Right renal pelvis (tissue), 4 donors: Measurements from ENCODE around the gene TBC1D22A. TPM values are rescaled to one million over a fixed set of nuclear protein-coding genes. Genes with fewer than 3 reads are reported as not detected.

Experiments used
- DNase-seq, 4 donors: peaks; one replicate each; pipeline ENCODE4 v3.0.0-alpha.2; 2013; ENCODE audit warnings: low read depth in 4 of 4, low spot score in 3 of 4, missing footprints in 1 of 4
- polyA plus RNA-seq, 4 donors: library from polyadenylated mRNA; unstranded; fragments of 120-200 nt; gene quantifications; one replicate each; pipeline ENCODE4 v1.2.1, GENCODE V29; 2013; ENCODE audit not compliant: insufficient read length in 4 of 4

TBC1D22A gene
- polyA plus RNA-seq, 4 donors: 17.8 to 19.7 (median 18.2) TPM

DNA sequence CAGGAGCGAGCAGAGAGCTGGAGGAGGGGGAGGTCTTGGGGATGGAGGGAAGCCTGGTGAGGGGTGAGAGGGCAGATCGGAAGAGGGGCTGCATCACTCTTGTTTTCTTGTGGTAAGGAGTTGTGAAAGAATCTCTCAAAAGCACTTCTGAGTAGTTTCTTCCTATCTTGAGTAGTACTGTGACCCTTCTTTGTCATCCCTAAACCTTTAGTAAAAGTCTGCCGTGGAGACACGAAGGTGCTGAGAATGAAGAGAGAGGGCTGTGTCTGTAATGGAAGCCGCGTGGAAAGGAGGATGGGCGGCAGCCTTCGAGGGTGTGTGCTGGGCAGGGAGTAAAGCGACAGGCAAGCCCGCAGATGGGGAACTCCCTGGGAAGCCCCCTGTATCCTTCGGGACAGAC lies 237.8 kb downstream of the TBC1D22A start:
- DNase-seq: no peak

DNA sequence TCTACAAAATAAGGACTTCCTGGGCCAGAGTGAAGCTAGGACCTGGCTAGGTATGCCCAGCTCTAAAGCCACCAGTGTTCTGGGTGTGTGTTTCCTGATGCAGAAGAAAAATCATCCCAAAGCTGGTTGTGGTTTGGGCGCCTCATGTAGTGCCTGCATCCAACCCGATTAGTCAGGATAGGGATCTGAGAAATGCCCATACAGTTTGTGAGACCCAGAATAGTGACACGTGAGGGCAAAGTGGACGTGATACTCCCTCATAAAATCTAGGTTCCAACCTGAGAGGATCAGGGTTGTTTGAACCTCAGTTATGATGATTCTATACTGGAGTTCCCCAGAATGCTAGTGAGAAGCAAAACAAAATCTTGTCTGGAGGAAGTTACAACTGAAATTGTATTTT lies 238.4 kb downstream of the TBC1D22A start:
- DNase-seq: no peak

DNA sequence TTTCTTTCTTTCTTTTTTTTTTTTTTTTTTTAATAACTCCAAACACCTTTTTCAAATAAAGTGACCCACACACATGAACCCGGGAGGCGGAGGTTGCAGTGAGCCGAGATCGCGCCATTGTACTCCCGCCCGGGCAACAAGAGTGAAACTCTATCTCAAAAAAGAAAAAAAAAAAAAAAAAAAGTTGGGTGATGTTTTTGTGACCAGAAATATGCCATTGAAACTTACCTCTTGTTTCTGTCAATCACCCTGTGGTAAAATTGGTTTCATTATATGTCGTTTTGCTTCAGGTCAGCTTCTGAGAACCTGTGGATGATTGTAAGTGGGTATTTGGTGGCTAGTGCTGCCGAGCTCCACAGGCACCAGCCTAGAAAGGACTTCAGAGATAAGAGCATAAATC lies 238.8 kb downstream of the TBC1D22A start:
- no peak for DNase-seq

DNA sequence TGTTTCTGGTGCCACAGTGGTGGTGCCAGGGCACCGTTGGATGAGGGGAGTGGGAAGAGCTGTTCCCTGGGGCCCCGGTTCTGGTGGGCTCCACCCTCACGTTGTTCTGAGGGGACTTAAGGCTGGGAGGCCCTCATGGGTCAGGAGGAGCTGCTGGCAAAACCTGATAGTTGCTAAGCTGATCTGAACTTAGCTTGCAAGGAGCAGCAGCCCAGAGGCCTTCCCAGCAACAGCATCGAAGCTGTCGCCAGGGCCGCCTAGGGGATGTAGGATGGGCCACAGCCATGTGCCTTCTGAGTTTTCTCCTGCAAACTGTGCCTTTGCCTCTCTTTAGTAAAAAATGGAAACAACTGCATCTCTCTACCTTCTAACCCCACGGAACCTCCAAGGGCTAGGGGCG lies 240.2 kb downstream of the TBC1D22A start:
- DNase-seq: no peak

DNA sequence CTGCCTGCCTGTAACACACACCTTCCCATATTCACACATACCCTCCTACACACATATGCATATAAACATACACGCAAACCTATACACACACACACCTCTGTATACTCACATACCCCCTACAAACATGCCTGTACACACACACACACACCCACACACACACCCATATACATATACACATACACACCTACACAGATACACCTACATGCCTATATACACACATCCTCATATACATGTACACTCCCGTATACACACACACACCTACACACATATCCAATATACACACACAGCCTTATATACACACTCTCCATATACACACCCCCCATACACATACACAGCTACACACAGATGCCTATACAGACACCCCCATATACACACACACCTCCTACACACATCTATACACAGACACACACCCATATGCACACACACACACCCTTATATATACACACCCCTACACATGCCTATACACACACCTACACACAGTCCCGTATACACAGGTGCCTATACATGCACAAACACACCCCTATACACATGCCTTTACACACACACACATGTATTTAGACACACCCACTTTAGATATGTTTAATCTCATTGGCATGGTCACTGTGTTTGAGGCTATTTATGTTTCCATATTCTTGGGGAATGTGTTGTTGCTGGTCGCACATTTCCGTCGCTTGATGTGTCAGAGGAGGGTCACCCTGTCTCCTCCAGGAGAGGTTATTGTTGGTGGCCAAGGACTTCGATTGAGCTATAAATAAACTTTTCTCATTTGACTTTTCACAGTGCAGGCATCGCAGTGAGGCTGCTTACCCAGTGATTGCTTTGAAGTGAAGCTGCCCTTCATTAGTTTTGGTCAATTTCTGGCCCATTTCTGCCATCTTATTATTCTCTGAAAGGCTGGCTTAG lies 243.3 kb downstream of the TBC1D22A start:
- no peak for DNase-seq

DNA sequence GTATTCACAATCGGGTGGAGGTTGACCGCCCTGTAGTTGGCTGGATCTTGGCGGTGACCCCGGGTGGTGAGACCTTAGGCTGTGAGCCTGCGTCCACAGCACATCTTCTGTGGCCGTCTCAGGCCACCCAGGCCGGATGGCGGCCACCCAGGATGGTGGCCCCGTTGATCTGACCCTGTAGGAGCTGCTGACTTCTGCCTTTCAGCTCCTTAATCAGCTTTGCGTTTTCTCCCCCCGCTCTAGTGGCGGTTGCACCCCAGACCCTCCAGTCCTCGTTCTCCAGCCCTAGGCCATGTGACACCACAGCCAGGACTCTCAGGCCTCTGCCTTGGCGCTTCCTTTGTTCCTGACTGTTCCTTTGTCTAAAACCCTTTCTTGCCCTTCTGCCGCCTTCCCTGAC lies 244.0 kb downstream of the TBC1D22A start:
- DNase-seq: no peak

DNA sequence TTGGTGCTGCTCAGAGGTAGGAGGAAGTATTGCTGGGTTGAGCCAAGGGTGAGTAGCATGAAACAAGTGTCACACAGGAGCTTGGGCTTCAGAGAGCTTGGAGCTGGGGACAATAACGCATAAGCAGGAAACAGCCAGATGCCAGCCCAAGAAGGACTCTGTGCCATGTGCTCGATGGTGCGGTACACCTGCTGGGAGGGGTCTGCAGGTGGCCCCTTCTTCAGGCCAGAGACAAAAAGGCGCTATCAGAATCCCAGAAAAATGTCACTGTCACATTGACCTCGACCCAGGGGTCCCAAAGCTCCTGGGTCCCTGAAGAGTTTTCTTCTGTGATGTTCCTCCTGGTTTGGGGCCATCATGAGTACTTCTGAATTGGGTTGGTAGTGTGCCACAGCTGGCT lies 244.4 kb downstream of the TBC1D22A start:
- DNase-seq: no peak

DNA sequence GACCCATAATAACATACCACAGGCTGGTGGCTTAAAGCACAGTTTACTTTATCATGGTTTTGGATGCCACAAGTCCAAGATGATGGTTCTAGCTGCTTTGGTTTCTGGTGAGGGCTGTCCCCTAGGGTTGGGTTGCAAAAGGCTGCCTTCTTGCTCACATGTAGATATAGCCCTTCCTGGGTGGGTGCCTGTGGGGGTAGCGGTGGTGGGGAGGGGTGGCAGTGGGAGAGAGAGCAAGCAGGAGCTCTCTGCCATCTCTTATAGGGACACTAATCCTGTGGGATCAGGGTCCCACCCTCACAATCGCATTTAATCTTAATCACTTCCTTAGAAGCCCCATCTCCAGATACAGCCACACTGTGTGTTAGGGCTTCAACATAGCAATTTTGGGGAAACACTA lies 245.0 kb downstream of the TBC1D22A start:
- DNase-seq: no peak

DNA sequence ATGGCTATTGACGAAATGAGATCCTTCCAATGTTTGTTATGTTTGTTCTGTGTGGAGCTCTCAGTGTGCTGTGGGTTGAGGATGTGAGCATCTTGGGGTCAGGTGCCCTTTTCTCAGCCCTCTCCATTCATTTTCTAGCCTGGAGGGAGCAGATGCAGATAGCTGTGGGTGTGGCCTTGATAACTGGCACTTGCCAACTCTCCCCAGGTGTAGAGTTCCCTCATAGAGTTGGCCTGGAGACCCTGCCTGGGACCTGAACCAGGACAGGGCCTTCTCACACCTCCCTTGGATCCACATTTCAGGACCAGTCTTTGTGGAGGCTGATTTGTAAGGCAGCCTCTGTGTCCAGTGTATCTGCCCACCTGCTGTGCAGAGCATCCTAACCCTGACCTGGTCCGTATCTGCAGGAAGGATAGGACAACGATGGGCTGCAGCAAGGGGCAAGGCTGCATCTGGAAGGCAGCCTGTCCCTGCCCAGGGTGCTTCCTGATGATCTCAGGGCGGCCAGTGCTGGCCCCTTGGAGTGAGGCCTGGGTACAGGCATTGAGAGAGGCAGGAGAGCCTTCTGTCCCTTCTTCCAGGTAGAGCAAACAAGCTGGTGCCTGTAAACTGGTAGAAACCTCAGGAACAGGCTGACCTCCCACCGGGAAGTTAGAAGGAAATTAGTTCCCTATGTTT lies 245.9 kb downstream of the TBC1D22A start:
- no peak for DNase-seq

DNA sequence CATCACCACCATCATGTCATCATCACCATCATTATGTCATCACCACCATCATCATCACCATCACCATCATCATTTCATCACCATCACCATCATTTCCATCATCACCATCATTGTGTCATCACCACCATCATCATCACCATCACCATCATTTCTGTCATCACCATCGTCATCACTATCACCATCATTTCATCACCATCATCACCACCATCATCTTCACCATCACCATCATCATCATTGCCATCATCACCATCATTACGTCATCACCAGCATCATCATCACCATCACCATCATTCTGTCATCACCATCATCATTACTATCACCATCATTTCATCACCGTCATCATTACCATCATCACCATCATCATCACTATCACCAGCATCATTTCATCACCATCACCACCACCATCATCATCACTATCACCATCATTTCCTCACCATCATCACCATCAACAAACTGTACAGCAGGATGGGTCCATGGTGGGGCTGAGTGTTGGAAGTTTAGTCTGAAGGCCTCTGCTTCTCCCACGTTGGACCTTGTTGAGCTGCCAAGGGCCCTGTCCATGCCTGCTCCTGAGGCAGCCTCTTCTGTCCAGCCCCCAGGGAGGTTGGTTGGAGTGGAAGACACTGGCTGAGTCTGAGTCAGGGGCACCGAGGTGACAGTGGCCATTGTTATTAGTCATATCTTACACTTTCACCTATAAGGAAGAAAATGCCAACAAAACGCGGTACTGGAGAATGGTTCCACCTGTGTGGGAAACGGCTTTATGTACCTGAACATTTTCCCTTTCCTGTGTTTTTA lies 247.1 kb downstream of the TBC1D22A start:
- DNase-seq: no peak

DNA sequence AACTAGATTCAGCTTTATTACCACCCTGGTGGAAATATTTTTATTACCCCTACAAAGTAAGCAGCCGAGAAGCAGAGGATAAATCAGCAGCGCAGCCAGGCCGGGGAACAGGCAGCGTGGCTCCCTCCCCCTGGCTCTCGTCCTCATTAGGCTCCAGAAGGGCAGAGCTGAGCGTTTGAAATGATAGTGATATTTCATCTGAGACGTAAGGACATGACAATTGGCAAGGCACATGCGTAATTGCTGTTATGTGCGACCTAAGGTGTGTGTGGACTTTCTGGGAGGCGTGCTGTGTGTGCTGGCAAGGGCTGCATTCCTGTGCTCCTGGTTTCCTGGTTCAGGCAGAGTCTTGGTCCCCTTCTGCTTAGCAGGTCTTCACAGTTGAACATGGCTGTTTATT lies 247.8 kb downstream of the TBC1D22A start:
- no peak for DNase-seq

DNA sequence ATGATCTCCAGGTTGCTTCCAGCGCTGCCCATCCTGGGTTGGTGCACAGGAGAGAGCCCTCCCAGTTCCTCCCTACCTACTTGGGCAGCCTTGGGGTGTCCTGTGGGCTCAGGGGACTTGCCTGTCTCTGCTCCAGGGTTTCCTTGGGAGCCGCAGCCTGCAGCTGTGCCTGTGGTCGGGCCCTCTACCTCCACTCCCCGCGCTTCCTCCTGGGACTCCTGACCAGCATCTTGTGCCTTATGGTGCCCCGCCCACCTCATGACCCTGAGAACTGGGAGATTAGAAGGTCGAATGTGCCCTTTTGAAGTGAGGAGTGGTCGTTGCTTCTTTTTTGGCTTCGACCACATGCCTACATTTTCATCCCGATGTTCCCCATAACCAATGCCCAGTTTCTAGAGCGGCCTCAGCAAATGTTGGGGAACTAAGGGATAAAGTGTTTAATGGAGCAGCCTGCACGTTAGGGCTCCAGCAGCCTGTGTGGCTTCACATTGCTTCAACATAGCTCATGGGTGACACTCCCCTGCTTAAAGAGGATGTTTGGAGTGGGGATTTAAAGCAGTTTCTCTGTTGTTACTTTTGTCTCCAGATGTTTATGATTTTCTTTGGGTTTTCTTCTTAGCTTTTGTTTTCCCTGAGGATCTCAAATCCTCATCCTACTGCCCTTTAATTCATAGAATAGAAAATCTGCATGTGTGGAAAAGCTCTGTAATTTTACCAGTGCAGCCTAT lies 248.8 kb downstream of the TBC1D22A start:
- DNase-seq: no peak

DNA sequence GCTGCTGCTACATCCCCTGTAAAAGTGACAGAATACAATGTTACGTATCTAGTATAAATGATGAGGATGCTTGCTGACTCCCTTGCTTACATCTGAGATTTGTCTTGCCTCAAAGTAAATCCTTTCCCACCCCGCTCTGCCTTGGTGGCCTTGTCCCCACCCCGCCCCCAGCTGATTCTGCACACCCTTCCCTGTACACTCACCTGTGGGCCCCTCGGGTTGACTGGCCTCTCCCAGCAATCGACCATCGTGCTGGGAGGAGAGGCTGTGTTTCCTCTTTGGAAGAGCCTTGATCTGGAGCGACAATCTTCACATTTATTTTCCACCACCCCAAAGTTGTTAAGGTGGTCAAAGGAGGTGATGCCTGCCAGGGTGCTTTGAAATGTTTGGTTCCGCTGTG lies 249.4 kb downstream of the TBC1D22A start:
- no peak for DNase-seq

DNA sequence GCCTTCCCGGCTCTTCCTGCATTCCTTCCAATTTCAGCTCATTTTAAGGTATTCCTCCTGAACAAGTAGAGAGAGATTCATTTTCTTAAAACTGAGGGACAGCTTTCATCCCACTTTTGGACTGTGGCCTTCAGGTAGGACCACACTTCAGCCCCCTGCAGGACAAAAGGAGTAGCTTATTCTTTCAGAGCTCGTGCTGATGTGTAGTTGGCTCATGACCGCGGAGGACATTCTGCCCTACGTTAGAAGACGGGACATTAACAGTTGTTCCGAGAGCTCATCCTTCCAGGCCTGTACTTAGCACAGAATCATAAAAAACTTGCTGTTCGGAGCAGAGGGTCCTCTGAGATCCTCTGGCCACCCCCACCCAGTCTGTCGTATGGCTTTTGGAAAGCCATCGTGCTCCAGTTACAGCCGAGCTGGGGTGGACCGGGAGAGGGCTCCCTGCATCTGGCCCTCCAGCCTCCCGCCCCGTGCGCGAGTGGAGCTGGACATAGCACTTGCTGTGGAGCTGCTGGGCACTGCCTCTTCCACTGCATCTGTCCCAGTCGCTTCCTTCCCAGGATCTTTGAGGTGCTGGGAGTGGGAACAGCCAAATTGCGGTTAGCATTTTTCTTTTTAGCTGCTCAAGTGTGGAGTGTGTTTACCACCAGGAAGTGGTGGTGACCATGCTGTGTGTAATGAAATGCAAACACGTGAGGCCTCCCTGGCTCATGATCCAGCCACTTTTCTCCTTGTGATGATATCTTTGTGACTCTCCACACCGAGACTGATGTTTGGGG lies 250.3 kb downstream of the TBC1D22A start:
- DNase-seq: no peak

DNA sequence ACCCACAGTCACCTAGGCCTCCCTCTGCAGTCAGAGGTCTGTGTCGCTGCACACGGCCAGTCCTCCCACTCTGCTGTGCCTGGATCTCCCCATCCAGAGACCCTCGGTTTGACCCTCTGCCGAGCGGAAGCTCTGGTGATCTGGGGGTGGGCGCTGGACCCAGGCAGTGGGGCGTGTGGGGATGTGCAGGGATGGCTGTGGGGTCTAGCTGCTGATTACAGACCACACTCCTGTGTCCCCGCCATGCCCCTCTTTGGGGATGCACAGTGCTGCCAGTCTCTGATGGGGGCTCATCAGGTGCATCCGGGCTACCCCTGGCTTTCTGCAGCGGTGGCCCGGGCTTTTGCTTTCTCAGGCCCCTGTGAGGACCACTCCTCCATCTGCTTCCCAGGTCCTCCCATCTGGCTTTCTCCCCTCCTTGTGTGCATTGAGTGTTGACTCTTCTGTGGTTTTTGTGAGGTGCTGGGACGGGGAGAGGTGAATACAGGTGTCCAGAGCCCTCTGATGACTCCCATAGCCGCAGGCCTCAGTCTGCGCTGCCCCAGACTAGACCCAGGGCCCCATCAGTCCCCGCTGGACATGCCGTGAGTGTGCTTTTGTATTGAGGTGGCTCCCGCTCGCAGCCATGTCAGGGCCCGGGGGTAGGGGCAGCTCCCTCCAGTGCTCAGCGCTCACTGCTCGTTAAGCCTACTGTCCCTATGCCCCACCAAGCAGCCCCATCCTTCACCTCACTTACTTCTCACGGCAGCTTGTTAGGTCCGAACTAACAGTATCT lies 251.6 kb downstream of the TBC1D22A start:
- DNase-seq: no peak

DNA sequence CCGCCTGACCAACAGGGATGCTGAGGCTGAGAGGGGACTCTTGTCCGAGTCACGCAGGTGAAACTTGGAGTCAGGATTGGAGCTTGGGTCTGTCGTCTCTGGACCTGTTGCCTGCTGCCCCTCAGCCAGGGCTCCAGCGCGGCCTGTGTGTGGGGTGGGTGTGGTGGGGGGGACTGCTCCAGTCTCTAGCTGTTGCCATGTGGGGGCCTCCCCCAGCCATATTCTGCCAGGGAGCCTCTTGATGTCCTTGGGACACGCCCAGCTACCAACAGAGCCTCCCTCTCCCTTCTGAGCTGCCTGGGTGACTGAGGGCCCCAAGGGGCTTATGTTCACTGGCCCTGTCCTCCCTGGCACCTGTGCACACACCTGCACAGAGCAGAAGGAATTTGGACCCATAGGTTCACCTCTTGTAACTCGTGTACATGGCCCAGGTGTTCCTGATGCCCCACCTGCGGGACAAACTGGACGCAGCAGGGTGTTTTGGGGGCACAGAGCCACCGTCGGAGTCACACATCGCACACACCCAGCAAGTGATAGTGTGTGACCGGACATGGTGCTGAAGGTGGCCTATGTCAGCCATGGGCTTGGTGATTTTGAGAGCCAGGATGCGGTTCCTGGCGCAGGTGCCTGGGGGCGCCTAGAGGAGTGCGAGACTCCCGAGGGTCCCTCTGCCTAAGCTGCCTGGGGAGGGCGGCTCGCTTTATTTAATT lies 252.3 kb downstream of the TBC1D22A start:
- DNase-seq: no peak

DNA sequence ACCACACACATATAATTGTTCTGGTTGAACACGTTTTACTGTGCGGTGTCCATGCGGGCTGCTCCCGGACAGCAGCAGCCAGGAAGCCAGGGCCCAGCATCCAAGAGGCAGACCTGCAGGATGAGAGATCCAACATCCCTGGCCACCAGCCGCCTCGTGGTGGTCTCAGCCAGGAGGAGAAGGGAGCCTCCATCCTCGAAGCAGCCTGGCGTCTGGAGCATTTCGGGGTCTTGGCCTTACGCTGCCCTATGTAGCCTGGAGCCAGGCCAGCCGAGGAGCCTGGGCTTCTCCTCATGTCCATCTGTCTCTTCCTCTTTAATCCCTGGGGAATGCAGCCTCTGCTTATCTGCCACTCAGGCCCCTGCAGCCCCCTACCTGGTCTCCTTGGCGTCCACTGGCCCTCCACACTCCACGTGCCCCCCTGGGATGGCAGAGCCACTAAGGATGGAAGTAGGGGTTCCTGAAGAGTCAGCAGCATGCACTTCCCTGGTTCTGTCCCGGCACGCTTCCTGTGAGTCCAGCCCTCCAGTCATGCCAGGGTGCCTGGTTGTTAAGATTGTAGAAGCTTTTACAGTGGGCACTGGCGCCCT lies 253.2 kb downstream of the TBC1D22A start:
- DNase-seq: no peak

DNA sequence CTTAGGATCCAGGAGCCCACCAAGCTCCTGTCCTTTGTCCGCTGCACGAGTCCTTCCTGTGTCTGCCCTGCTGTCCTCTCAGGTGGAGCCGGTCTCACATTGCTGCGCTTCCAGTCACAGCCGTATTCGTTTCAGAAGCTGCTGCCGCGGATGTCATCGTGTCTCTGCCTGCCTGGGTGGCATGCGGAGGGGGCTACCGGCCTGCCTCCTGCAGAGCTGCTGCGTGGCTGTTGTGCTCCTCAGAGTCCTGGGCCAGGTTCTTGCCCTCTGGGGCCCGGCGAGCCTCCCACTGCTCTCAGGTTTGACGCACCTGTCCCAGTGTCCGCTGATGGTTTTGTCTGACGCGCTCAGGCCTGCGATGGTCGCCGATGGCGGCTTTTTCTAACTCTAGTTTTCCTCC lies 254.2 kb downstream of the TBC1D22A start:
- no peak for DNase-seq
